Right cardiac atrium (tissue), 5 donors: Measurements from ENCODE around the gene RPS6KA2. TPM values are rescaled to one million over a fixed set of nuclear protein-coding genes. Genes with fewer than 3 reads are reported as not detected.
"Not testable (repeated sequence)": the region's sequence is repeated elsewhere in the genome, so short reads cannot be mapped to it uniquely, and the experiment has no call there.

Source experiments
- ATAC-seq, 2 donors: fragments of 200-7000 bp; cut with Tn5 transposase; one replicate each; pipeline versions ENCODE4 v1.8.0 to v1.9.1; 2020; ENCODE audit warnings: moderate library complexity in 2 of 2, mild to moderate bottlenecking in 1 of 2
- DNase-seq, 3 donors: peaks; one replicate each; pipeline ENCODE4 v3.0.0-alpha.2; 2020
- H3K27ac ChIP-seq: one replicate; pipeline ENCODE4 v1.5.1; 2013; ENCODE audit warnings: mild to moderate bottlenecking, low read length, control low read depth, moderate library complexity
- H3K27me3 ChIP-seq: one replicate; pipeline ENCODE4 v1.6.1; 2013; ENCODE audit not compliant: control insufficient read depth, insufficient read depth
- H3K4me1 ChIP-seq: one replicate; pipeline ENCODE4 v1.6.1; 2013; ENCODE audit warnings: low read length; ENCODE audit not compliant: control insufficient read depth, insufficient read depth
- H3K4me3 ChIP-seq: one replicate; pipeline ENCODE4 v1.5.1; 2013; ENCODE audit warnings: low read length, control low read depth
- H3K9me3 ChIP-seq: one replicate; pipeline ENCODE4 v1.6.1; 2013; ENCODE audit warnings: low read length; ENCODE audit not compliant: control insufficient read depth
- WGBS: extraction: QIAGEN DNeasy Blood & Tissue Kit; methylation state at CpG from one replicate; pipeline ENCODE4 v1.1.7; 2013; 5-methylcytosine and 5-hydroxymethylcytosine counted together
- intact Hi-C, 4 donors: fragments of 100-400 bp; cut with DNase I; formaldehyde crosslinking; loops; one replicate each; pipeline versions ENCODE4 v1.11.0 to v1.14.0; 2022 to 2023
- polyA plus RNA-seq: library from polyadenylated mRNA; stranded (reverse); fragments of 200-250 nt; gene quantifications from one replicate; pipeline ENCODE4 v1.2.3, GENCODE V29; 2013
- total RNA-seq, 4 donors: library from RNA; stranded (reverse); fragmentation: NEBNext Ultra II Directional; extraction: Animal tissue kit (Norgen Biotek cat#: 25700); gene quantifications; one replicate each; pipeline ENCODE4 v1.2.1, GENCODE V29; 2021
- donor health status: healthy with polysubstance abuse.
- donor health status: DM: no; HTN: yes; CAD: no.
- donor health status: DM: no; HTN: no; CAD: no.
- donor health status: DM: no; HTN: yes; CAD: no; lungs with severe emphysema.
- donor health status: DM: yes; HTN: yes; CAD: no.

Gene RPS6KA2
- total and polyA plus RNA-seq, 5 donors: 34.0 to 80.9 (median 65.3) TPM

DNA sequence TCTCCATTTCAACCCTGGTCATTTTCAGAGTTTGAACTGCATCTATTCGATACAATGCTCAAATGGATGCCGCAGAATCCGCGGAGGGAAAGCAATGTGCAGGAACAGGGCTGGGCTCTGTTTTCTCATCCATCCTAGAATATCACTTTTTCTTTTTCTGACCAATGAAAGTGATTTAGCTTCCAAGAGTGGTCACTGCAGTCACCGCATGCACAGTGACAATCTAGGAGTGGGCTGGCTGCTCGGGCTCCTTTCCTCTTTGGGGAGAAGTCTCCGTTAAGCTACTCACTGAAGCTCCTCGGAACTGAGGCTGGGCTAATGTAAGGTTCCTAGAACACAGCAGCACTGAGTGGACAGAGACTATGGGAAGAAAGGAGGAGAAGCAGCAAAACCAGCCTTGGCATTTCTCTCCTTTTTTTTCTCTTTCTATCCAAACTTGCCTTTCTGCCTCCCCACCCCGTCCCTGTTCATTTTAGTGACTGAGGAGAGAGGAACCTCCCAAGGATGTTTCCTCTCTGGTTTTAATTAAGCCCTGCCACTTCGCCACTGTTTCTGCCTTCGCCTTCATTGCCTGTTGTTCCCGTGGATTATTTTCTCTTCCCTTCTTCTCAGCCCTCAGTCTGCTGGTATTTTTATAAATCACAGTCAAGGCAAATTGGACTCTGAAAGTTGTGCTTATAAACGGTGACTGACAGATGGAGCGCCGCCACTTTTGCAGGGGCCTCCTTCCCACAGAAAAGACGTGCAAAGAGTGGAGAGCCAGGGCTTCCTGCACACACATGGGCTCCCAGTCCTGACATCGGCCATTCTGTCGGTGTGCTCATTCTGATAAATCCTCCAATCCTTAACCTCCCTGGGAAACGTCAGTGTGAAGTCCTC is 81.7 kb downstream of the RPS6KA2 start:
- Histone ChIP-seq H3K4me1 (no peaks in the 10 kb centered on the region), H3K27ac (no peak overlapping the region), H3K9me3 (no peaks in the 10 kb centered on the region), H3K4me3 (no peak overlapping the region), H3K27me3 (no peaks in the 10 kb centered on the region)
- no peak for ATAC-seq
- intact Hi-C loops: no loop called here
- DNase-seq: no peak
- WGBS: 92% methylated on average over 19 of the region's 19 CpGs

DNA sequence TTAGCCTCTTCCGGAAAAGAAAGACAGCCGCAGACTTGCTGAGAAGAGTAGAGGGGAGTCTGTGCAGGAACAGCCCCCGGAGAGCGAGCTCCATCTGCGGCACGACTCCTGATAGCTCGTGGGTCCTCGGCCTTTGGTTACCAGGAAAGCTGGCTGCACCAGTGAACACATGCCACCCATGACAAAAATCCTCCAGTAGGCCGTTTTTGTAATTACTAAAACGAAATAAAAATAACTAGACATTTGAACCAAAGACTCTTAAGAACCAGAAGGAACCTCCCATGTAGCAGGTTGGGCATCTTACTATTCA is 82.8 kb downstream of the RPS6KA2 start:
- no peak for ATAC-seq
- H3K9me3 ChIP-seq: no peaks in the 10 kb centered on the region
- H3K4me3 ChIP-seq: no peak overlapping the region
- intact Hi-C loops: no loop called here
- no peak overlapping the region for H3K27ac ChIP-seq
- H3K4me1 ChIP-seq: no peaks in the 10 kb centered on the region
- 98% methylated on average over 10 of the region's 10 CpGs for WGBS
- no peak for DNase-seq
- no peaks in the 10 kb centered on the region for H3K27me3 ChIP-seq

DNA sequence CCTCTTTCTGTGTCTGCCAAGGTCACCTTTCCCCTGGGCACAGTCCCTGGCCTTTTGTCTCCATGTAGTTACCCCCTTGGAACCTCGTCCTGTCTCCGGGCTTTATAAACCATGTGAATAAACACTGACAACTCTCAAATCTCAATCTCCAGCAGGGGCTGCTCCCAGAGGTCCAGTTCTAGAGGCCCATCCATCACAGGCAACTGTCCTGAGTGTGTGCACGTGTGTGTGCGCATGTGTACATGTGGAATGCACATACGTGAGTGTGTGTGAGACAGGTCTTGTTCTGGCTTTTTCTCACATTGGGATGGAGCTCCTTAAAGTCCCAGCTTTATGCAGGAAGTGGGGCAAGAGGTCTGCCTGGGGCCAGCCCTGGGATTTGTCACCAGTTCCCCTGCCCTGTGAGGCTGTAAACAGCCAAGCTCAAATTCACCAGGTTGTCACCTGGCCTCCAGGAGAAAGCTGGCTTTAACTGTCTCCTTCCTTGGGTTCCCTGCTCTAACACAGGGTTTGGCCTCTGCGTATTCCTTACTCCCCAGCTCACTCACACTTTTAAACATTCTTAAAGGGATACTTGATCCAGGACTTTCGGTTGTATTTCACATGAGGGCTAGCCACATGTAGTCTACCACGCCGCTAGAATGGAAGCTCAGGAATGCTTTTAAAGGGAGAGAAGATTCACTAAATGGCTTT is 83.3 kb downstream of the RPS6KA2 start:
- H3K27ac ChIP-seq: no peak overlapping the region
- DNase-seq (no peak), ATAC-seq (no peak)
- no peaks in the 10 kb centered on the region for H3K27me3 ChIP-seq
- H3K4me1 ChIP-seq: no peaks in the 10 kb centered on the region
- intact Hi-C loops: no loop called here
- H3K4me3 ChIP-seq: no peak overlapping the region
- WGBS: 91% methylated on average over 9 of the region's 9 CpGs
- H3K9me3 ChIP-seq: no peaks in the 10 kb centered on the region

DNA sequence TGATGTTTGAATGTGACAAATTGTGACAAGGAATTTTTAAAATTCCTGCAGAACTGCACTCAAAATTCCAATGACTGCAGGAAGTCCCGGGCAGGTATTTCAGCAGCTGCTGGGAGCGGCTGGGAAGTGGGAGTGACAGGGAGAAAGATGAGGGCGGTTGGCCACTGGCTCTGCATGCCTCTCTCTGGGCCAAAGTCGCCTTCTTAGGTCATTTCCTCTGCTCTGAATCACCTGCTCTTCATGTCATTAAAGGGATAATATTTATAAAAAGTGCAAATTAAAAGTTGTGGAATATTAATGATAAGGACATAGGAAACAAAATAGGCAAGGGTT is 84.5 kb downstream of the RPS6KA2 start:
- intact Hi-C loops: no loop called here
- H3K27ac ChIP-seq: no peak overlapping the region
- no peaks in the 10 kb centered on the region for H3K9me3 ChIP-seq
- ATAC-seq: peak in 1 of 2 donors; percentile 64
- H3K4me1 ChIP-seq: no peaks in the 10 kb centered on the region
- no peak overlapping the region for H3K4me3 ChIP-seq
- WGBS: 54% methylated on average over 4 of the region's 4 CpGs
- no peak for DNase-seq
- no peaks in the 10 kb centered on the region for H3K27me3 ChIP-seq

DNA sequence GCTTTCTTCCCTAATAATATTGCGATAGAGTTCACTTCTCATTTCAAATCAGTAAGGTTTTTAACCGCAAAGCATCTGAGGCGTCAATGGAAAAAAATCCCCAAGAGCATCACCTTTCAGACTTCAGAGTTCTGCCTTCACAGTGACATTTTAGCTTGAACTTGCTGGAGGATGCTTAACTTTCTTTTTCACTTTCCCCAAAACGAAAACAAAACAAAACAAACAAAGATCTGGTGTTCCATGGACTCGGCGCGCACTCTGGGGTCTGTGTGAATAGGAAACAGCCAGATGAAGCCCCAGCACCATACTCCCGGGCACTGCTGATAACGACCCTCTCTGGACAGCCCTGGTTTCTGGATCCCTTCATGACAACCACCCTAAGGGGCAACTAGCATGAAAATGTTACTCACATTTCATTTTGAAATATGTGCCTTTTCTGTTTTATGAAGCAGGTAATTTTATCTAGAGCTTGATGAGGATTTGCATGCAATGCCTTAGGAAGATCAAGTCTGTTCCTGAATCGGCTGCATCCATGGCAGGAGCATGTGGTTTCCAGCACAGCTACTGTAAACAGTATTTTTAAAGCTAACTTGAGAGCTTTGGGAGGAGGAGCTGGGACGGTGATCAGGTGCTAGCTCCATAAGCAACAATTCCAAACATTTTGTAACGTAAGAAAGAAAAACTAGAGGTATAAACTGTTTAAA is 85.0 kb downstream of the RPS6KA2 start:
- Histone ChIP-seq H3K27ac (peak overlapping the region; percentile 54), H3K27me3 (no peaks in the 10 kb centered on the region), H3K4me3 (peak overlapping the region; percentile 12), H3K4me1 (no peaks in the 10 kb centered on the region), H3K9me3 (no peaks in the 10 kb centered on the region)
- DNase-seq: no peak
- WGBS: 70% methylated on average over 12 of the region's 12 CpGs
- peak in 1 of 2 donors; percentile 37 for ATAC-seq
- intact Hi-C loops: no loop called here

DNA sequence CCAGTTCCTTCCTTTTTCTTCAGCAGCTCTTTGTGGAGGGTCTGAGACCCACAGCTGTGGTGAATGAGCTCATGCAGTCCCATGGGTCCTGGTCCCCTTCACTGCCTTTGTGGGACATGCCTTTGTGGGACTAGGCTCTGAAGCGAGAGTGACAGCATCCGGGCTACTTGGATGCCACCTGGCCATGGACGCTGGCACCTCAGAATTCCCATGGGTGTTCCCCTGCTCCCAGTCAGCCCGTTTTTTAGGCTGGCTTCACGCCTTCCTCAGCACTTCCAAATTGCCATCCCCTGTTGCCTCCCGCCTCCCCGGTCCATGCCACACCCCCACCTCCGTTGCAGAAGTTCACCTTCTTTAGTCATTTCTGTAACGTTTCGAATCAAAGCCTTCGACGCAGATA is 85.7 kb downstream of the RPS6KA2 start:
- Histone ChIP-seq H3K27ac (peak overlapping the region; percentile 74), H3K4me3 (peak overlapping the region; percentile 12)
- ATAC-seq: peak in 1 of 2 donors; percentile 19

DNA sequence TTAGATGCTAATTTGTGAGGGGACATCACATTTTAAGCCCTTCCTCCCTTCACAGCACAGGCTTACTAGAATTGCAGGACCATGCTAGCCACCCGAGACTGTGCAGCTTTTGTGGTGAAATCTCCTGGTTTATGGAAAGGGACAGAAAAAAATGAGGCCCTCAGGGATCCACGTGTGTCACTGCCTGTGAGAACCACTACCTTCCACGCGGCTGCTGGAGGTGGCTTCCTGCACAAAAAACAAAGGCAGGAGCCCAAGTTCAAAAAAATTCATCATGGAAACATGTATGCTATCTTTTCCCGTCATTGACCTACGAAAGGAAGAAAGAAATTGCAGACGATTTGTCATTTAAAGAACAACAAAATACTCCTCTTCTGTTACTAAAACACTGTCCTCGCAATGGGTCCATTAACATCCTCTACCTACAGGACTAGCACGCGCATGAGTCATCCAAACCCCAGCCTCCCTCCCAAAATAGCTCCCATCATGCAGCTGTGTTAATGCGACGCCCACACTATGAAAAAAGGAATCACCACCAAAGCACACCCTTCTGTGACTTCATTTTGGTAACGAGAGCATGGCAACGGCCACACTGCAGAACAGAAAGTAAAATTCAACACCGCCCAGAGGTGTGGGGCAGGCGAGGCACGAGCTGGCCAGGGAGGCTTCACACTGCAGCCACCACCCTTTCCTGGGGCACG is 86.3 kb downstream of the RPS6KA2 start:
- ATAC-seq (peak; percentile 69 to 88), DNase-seq (no peak)
- WGBS: 64% methylated on average over 18 of the region's 18 CpGs
- H3K27me3 ChIP-seq: no peaks in the 10 kb centered on the region
- no peaks in the 10 kb centered on the region for H3K4me1 ChIP-seq
- no peaks in the 10 kb centered on the region for H3K9me3 ChIP-seq
- H3K4me3 ChIP-seq: no peak overlapping the region
- intact Hi-C loops: no loop called here
- peak overlapping the region; percentile 74 for H3K27ac ChIP-seq

More for the DNA sequence above, 85.7 kb downstream of the RPS6KA2 start:
- H3K4me1 ChIP-seq: no peaks in the 10 kb centered on the region
- H3K27me3 ChIP-seq: no peaks in the 10 kb centered on the region
- intact Hi-C loops: no loop called here
- 61% methylated on average over 12 of the region's 12 CpGs for WGBS
- no peaks in the 10 kb centered on the region for H3K9me3 ChIP-seq
- no peak for DNase-seq

DNA sequence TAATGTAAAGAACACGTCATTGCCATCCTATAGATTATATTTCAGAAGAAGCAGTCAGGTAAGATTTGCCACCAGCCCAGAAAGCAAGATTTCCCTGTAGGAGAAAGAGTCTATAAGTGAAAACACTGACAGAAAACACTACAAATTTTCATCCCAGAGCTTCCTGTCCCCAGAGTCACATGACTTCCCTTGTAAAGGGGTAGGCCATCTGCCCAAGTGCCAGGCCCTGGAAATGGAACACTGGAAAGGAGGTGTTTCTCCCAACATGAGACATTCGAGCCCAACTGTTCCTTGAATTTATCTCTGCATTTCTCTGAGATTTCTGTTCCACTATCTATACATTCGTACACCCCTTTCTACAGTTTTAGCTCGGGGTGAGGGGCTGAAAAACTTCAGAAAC is 87.5 kb downstream of the RPS6KA2 start:
- 87% methylated on average over 4 of the region's 4 CpGs for WGBS
- no peaks in the 10 kb centered on the region for H3K4me1 ChIP-seq
- no peak overlapping the region for H3K4me3 ChIP-seq
- intact Hi-C loops: no loop called here
- no peak for ATAC-seq
- H3K27ac ChIP-seq: no peak overlapping the region
- H3K27me3 ChIP-seq: no peaks in the 10 kb centered on the region
- H3K9me3 ChIP-seq: no peaks in the 10 kb centered on the region
- DNase-seq: no peak

DNA sequence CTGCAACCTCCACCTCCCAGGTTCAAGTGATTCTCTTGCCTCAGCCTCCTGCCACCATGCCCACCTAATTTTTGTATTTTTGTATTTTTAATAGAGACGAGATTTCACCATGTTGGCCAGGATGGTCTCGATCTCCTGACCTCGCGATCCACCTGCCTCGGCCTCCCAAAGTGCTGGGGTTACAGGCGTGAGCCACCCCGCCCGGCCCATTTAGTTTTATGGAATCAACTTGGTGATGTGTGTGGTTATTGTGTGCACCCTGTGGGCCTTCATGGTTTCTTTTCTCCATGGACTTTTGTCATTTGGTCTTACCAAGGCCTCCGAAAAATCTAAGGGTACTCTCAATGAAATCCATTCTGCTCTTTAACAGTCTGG is 88.1 kb downstream of the RPS6KA2 start:
- WGBS: 98% methylated on average over 9 of the region's 9 CpGs
- ATAC-seq, H3K27ac ChIP-seq, H3K27me3 ChIP-seq, intact Hi-C loops, H3K9me3 ChIP-seq, H3K4me1 ChIP-seq, DNase-seq, H3K4me3 ChIP-seq: not testable (repeated sequence)

DNA sequence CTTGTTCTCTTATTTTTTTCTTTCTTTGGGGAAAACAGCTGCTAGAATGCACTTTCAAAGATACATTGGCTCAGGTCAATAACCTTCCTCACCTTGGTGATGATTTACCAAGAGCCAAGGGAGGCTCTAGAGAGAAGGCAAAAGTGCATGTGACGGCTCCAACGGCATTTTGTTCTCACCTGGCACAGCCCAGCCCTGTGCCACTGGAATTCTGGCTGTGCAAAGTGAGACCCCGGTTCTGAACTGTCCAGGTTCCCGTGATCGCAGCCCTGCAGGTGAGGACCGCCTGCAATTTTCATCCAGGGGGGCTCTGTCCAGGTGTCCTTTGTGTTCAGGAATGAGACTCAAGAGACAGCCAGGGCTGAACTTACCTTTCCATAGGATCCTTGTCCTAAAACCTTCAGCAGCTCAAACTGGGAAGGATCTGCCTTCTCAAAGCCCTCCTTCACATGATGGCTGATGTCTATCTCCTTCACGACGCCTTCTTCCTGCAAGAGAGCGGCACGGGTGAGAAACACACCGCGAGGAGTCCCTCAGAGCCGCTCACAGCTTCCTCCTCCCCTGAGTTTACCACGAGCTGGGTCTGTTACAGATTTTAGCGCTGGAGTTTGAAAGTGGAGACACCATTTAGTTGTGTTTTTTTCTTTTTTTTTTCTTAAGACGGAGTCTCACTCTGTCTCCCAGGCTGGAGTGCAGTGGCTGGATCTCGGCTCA is 88.6 kb downstream of the RPS6KA2 start:
- H3K27ac ChIP-seq: no peak overlapping the region
- H3K27me3 ChIP-seq: no peaks in the 10 kb centered on the region
- H3K4me1 ChIP-seq: no peaks in the 10 kb centered on the region
- DNase-seq (no peak), ATAC-seq (no peak)
- no peaks in the 10 kb centered on the region for H3K9me3 ChIP-seq
- 91% methylated on average over 17 of the region's 17 CpGs for WGBS
- no peak overlapping the region for H3K4me3 ChIP-seq
- intact Hi-C loops: no loop called here
